Right forelimb (tissue), 1 donor: ENCODE results near the gene PNISR.
A peak's percentile ranks its signal among the peaks of the same experiment; 100 is the strongest.

Experiments
- DNase-seq: peaks from one replicate; pipeline ENCODE4 v3.0.0-alpha.2; 2018

PNISR gene

GRCh38 chr6:99397287-99397686 is 27.8 kb downstream of the PNISR start:
- no peak for DNase-seq

GRCh38 chr6:99393698-99394531 is 31.2 kb downstream of the PNISR start, which contains the start of gene COQ3:
TSS of gene COQ3 (minus strand) at chr6:99394195. CDS start at chr6:99394179, 16 bp downstream.
- peak; percentile 90 for DNase-seq

DNA sequence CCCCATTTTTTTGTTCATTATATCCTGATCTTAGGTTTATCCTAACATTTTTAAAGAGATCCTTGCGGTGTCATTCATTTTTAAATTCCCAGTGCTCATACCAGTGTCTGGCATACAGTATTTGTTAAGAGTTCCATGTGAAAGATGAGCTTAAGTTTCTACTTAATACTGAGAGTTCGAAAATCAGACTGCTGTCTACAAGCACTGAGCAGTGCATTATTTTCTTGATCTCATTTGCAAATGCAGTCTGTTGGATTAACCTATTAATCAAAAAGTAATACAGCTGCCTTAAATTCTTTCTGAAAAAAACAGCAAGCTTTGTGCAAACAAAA is 31.8 kb downstream of the PNISR start:
- DNase-seq: no peak

- no peak for DNase-seq
Measured at GRCh38 chr6:99390896-99391295, 34.2 kb downstream of the PNISR start.

GRCh38 chr6:99384507-99384906 is 40.6 kb downstream of the PNISR start:
- DNase-seq: no peak

DNA sequence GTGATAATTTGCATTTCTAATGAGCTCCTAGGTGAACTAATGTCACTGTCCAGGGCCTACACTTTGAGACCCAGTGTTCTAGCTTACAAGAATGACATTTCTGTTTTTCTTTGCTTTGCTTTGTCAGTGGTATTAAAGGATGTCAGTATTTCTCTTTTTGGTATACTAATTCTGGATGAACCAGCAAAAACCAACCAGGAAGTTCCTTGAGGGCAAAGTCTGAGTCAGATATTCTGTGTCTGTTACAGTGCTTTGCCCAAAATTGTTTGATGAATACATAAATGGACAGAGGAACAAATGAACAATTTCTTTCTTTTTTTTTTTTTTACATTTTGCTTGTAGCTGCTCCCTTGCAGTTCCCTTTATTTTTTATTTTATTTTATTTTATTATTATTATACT is 46.5 kb downstream of the PNISR start:
- no peak for DNase-seq

- no peak for DNase-seq
Measured at GRCh38 chr6:99369533-99369932, 55.6 kb downstream of the PNISR start.

- DNase-seq: no peak
Measured at GRCh38 chr6:99366852-99367251, 58.3 kb downstream of the PNISR start.

DNA sequence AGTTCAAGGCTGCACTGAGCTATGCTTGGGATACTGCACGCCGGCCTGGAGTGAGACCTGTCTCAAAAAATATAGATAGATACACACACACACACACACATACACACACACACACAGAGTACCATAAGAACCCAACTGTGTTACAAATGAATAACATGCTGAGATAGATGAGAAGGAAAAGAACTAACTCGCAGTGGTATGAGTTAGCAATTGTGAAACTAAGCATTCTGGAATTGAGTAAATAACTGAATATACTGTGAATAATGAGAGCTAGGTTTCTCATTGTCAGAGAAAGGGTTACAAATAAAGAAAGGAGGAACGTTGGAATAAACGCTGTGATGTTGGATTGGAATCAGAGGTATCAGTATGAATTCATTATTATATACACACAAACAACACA is 61.1 kb downstream of the PNISR start:
- no peak for DNase-seq

DNA sequence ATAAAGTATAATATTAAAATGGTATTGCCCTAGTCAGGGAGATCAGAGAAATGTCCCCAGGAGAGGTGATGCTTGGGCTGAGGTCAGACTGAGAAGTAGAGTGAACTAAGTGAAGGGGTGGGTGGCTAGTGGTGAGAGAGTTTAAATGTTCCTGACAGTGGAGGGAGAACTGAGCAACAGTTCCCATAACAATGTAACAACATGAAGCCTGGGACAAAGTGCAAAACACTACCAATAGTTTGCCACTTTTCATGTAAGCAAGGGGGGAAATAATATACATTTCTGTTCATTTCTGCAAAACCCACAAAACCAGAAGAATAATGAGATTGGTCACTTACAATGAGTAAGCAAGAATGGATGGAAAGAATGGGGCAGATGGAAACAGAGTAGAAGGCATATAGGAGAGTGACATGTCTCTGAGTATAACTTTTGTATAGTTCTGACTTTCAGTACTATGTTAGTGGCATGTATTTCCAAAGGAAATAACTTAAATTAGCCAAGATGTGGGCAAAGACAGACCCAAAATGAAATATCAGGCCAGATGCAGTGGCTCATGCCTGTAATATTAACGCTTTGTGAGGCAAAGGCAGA is 62.3 kb downstream of the PNISR start:
- DNase-seq: no peak

- DNase-seq: no peak
Measured at GRCh38 chr6:99359800-99360199, 65.3 kb downstream of the PNISR start.

DNA sequence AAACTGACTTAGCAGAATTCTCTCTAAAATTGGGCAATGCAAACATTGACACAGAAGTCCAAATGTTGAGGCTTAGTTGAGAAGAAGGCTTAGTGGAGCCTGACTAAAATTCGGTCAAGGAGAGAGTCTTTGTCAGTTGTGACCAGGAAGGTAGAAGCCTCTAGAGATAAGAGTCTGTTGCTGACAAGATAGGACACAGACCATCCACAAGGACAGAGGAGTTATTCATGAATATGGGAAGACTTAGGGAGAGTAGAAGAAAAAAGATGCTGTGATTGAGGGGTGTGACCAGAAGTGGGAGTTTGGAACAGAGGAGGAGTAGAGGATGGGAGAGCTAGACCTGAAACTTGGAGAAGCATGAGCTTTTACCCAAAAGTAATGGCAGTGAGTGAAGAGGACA is 68.5 kb downstream of the PNISR start:
- no peak for DNase-seq

- no peak for DNase-seq
Measured at GRCh38 chr6:99354983-99355382, 70.1 kb downstream of the PNISR start.

DNA sequence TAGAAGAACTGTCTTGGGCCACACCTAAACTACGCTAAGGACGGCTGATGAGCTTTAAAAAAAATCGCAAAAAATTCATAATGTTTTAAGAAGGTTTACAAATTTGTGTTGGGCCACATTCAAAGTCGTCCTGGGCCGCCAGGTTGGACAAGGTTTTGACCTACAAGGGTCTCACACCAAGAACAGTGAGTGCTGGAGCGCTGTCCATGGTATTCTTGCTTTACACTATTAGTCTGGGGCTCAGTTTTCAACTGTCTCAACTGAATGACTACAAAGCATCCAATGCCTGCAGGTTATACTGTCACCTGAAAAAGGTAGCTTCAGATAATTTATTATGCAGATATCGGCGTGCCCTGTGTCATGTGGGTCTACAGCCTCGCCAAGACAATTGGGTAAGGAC is 72.0 kb downstream of the PNISR start:
- no peak for DNase-seq

DNA sequence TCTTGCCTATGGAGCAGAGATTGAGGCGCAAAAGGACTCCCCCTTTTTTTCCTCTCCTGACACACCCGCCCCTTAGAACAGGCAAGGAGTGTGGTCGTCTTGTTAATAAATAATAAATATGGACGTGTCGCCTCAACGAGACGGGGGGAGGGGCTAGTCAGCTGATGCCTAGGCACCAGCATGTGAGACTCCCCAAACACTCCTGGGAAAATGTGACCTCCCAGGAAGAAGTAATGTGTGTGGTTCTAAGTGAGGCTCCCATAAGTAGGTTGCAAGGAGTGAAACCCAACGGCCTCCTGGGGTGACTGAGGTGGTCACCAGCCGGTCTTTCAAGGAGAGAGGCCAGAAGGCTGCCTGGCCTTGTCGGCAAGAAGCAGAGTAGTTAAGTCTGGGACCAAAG is 74.5 kb downstream of the PNISR start:
- no peak for DNase-seq

GRCh38 chr6:99349171-99350141 is 75.7 kb downstream of the PNISR start, which contains the start of gene FAXC:
TSS of gene FAXC (minus strand) at chr6:99349674. CDS start at chr6:99349372, 302 bp downstream.
- peak; percentile 57 for DNase-seq

GRCh38 chr6:99348288-99349170 is 76.6 kb downstream of the PNISR start:
- DNase-seq: no peak
